SK-N-SH (cell line): ENCODE measurements around the gene KRT3. TPM values are rescaled to one million over a fixed set of nuclear protein-coding genes. Genes with fewer than 3 reads are reported as not detected.

Experiments used
- CTCF ChIA-PET: fragments of 300-600, 350-600 bp; formaldehyde crosslinking; extraction: SDS; loops from one replicate; lab custom pipeline; 2021; lab: Yijun Ruan, JAX
- POLR2A ChIA-PET: fragments of 350-600 bp; sonication (Branson Sonifier 250); formaldehyde crosslinking; extraction: SDS; loops from one replicate; lab custom pipeline; 2020; ENCODE audit warnings: antibody characterized with exemption, inconsistent platforms; lab: Yijun Ruan, JAX
- DNase-seq: peaks from one replicate; pipeline ENCODE4 v3.0.0; 2012
- H2AFZ ChIP-seq: fragments of 200-600 bp; sonication (generic); 2 replicates; pipeline ENCODE4 v1.8.1; 2016; ENCODE audit warnings: antibody characterized with exemption, mild to moderate bottlenecking, low read depth
- H3F3A ChIP-seq: fragments of 200-600 bp; sonication (generic); replicated peaks from 2 replicates; pipeline ENCODE3; 2016; ENCODE audit warnings: antibody characterized with exemption, mild to moderate bottlenecking; ENCODE audit not compliant: insufficient read depth
- H3K27ac ChIP-seq, 2 experiments: fragments of 200-500 bp in 1 of 2; fragments of 200-600 bp in 1 of 2; sonication (Bioruptor generic) in 1 of 2; sonication (generic), shearing (Covaris generic) in 1 of 2; 2 replicates each; pipeline versions ENCODE4 v1.5.1 to v1.6.1; 2014 to 2016; ENCODE audit warnings: low read depth in 2 of 2, inconsistent platforms in 1 of 2, low read length in 1 of 2, mild to moderate bottlenecking in 1 of 2, mixed read lengths in 1 of 2
- H3K27me3 ChIP-seq: fragments of 200-600 bp; sonication (generic), shearing (Covaris generic); 2 replicates; pipeline ENCODE4 v1.6.1; 2016; ENCODE audit warnings: mixed run types; ENCODE audit not compliant: insufficient read depth
- H3K36me3 ChIP-seq, 2 experiments: fragments of 200-500 bp in 1 of 2; fragments of 200-600 bp in 1 of 2; sonication (Bioruptor generic) in 1 of 2; sonication (generic) in 1 of 2; replicated peaks in 1 of 2; 2 replicates each; pipeline versions ENCODE3 to v1.5.1; 2014 to 2016; ENCODE audit warnings: low read length in 1 of 2, mild to moderate bottlenecking in 1 of 2; ENCODE audit not compliant: insufficient read depth in 2 of 2, control insufficient read depth in 1 of 2
- H3K4me1 ChIP-seq, 2 experiments: fragments of 200-500 bp in 1 of 2; fragments of 200-600 bp in 1 of 2; sonication (Bioruptor generic) in 1 of 2; sonication (generic), shearing (Covaris generic) in 1 of 2; 2 replicates each; pipeline versions ENCODE4 v1.5.1 to v1.6.1; 2014 to 2016; ENCODE audit warnings: low read depth in 1 of 2, low read length in 1 of 2, mixed run types in 1 of 2; ENCODE audit not compliant: insufficient read depth in 2 of 2, control insufficient read depth in 1 of 2
- H3K4me2 ChIP-seq: fragments of 200-600 bp; sonication (generic), shearing (Covaris generic); 2 replicates; pipeline ENCODE4 v1.6.1; 2017; ENCODE audit warnings: mixed run types
- H3K4me3 ChIP-seq, 2 experiments: fragments of 200-500 bp in 1 of 2; fragments of 200-600 bp in 1 of 2; sonication (Bioruptor generic) in 1 of 2; sonication (generic), shearing (Covaris generic) in 1 of 2; 2 replicates each; pipeline versions ENCODE4 v1.5.1 to v1.8.1; 2014 to 2016; ENCODE audit warnings: low read depth in 2 of 2, inconsistent platforms in 1 of 2, low read length in 1 of 2, mild to moderate bottlenecking in 1 of 2, mixed read lengths in 1 of 2, moderate library complexity in 1 of 2
- H3K79me2 ChIP-seq: fragments of 200-600 bp; sonication (generic); 2 replicates; pipeline ENCODE4 v1.8.1; 2017; ENCODE audit warnings: mild to moderate bottlenecking; ENCODE audit not compliant: insufficient read depth
- H3K9ac ChIP-seq: fragments of 200-600 bp; sonication (generic); 2 replicates; pipeline ENCODE4 v1.6.1; 2017; ENCODE audit warnings: mixed run types
- H3K9me2 ChIP-seq: fragments of 200-600 bp; sonication (generic); 2 replicates; pipeline ENCODE4 v1.6.1; 2017; ENCODE audit warnings: mixed run types
- H3K9me3 ChIP-seq: fragments of 200-600 bp; sonication (generic); 2 replicates; pipeline ENCODE4 v1.6.1; 2017; ENCODE audit warnings: mixed run types, mild to moderate bottlenecking, moderate library complexity
- H4K20me1 ChIP-seq: fragments of 200-600 bp; sonication (generic); 2 replicates; pipeline ENCODE4 v1.6.1; 2017; ENCODE audit warnings: mild to moderate bottlenecking, mixed run types; ENCODE audit not compliant: insufficient read depth
- CHD2 ChIP-seq: fragments of 150-350 bp; IDR thresholded peaks from 2 replicates; pipeline ENCODE4 v1.6.1; 2018; ENCODE audit warnings: low read length; ENCODE audit not compliant: partially characterized antibody
- ELF1 ChIP-seq: IDR thresholded peaks from 2 replicates; pipeline ENCODE4 v1.4.0; 2012
- EZH2phosphoT487 ChIP-seq: fragments of 200-600 bp; sonication (generic); IDR thresholded peaks from 2 replicates; pipeline ENCODE4 v1.6.1; 2017; ENCODE audit warnings: low read depth, mixed run types, mild to moderate bottlenecking, antibody characterized with exemption, moderate library complexity, borderline replicate concordance
- FOXJ3 ChIP-seq: sonication (generic); formaldehyde crosslinking; IDR thresholded peaks from 2 replicates; pipeline ENCODE4 v1.5.1; 2020; ENCODE audit warnings: mild to moderate bottlenecking, missing genetic modification reagents
- GABPA ChIP-seq: IDR thresholded peaks from 2 replicates; pipeline ENCODE4 v1.4.0; 2012; ENCODE audit warnings: low read depth, mild to moderate bottlenecking
- GATA2 ChIP-seq: sonication (generic); formaldehyde crosslinking; IDR thresholded peaks from 2 replicates; pipeline ENCODE4 v1.5.0; 2020; ENCODE audit warnings: mild to moderate bottlenecking, missing genetic modification reagents
- MEF2A ChIP-seq: IDR thresholded peaks from 2 replicates; pipeline ENCODE4 v1.4.0; 2012; ENCODE audit warnings: low read depth, borderline replicate concordance
- NFIC ChIP-seq: IDR thresholded peaks from 2 replicates; pipeline ENCODE4 v1.4.0; 2012; ENCODE audit warnings: borderline replicate concordance
- NRF1 ChIP-seq: IDR thresholded peaks from 2 replicates; pipeline ENCODE4 v1.6.1; 2012; ENCODE audit warnings: low read depth, mild to moderate bottlenecking, low read length
- RCOR1 ChIP-seq: fragments of 150-350 bp; IDR thresholded peaks from 2 replicates; pipeline ENCODE4 v1.6.1; 2017; ENCODE audit warnings: antibody characterized with exemption, low read length
- RFX5 ChIP-seq: IDR thresholded peaks from 2 replicates; pipeline ENCODE4 v1.6.1; 2012; ENCODE audit warnings: mild to moderate bottlenecking, improper control_type of control experiment, low read length
- RXRA ChIP-seq: IDR thresholded peaks from 2 replicates; pipeline ENCODE4 v1.4.0; 2012; ENCODE audit warnings: low read depth, mild to moderate bottlenecking, borderline replicate concordance
- WGBS: methylation state at CpG from one replicate; pipeline ENCODE4 v1.1.6; 2017; ENCODE audit warnings: low lambda C conversion rate; 5-methylcytosine and 5-hydroxymethylcytosine counted together
- polyA plus RNA-seq, 3 experiments: library from polyadenylated mRNA; depleted of rRNA; stranded (reverse); fragments of >200 nt; gene quantifications; 2 replicates each; pipeline ENCODE4 v1.2.3, GENCODE V29; 2012
- TF ChIP-seq, protein P1 (sequence below): fragments of 150-350 bp; IDR thresholded peaks from 2 replicates; pipeline ENCODE4 v1.6.1; 2017; ENCODE audit warnings: antibody characterized with exemption, low read length, low read depth, borderline replicate concordance
- TF ChIP-seq, protein P2 (sequence below): fragments of 150-350 bp; IDR thresholded peaks from 2 replicates; pipeline ENCODE4 v1.6.1; 2016; ENCODE audit warnings: mild to moderate bottlenecking, low read depth, low read length

The KRT3 gene
- polyA plus RNA-seq, 1 of the 3 experiments (the other 2 are of a cell fraction), result not detected

DNA sequence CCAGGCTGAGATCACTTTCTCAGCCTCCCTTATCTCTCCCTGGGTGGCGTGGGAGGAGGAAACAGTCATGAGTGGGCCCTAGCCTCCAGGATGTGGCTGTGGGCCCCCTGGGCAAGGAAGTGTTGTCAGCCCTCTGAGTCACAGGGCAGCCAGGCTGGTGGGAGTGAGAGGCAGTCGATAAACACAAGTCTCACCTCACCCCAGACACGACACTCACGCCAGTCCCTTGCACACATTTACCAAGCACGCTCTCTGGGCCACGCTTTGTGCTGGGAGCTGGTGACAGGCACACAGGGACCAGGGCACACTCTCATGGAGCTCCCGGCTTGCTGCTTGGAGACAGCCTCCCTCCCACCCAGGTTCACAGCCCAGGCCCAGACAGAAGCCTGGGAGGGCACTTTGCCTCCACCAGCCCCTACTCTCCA lies 40.1 kb upstream of the KRT3 start:
- TF ChIP-seq MEF2A, result no peak
- no peak for TF ChIP-seq FOXJ3 (CRISPR knock-in tag)
- no peak for TF ChIP-seq NFIC
- TF ChIP-seq EZH2phosphoT487, result no peak
- TF ChIP-seq GABPA, result no peak
- no peak for TF ChIP-seq ELF1
- no peak for TF ChIP-seq RFX5
- no peak for TF ChIP-seq GATA2 (CRISPR knock-in tag)
- TF ChIP-seq, protein P1, sequence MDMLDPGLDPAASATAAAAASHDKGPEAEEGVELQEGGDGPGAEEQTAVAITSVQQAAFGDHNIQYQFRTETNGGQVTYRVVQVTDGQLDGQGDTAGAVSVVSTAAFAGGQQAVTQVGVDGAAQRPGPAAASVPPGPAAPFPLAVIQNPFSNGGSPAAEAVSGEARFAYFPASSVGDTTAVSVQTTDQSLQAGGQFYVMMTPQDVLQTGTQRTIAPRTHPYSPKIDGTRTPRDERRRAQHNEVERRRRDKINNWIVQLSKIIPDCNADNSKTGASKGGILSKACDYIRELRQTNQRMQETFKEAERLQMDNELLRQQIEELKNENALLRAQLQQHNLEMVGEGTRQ, result no peak
- no peak for TF ChIP-seq RCOR1
- no peak for TF ChIP-seq NRF1
- no peak for TF ChIP-seq RXRA
- TF ChIP-seq CHD2, result no peak
- TF ChIP-seq, protein P2, sequence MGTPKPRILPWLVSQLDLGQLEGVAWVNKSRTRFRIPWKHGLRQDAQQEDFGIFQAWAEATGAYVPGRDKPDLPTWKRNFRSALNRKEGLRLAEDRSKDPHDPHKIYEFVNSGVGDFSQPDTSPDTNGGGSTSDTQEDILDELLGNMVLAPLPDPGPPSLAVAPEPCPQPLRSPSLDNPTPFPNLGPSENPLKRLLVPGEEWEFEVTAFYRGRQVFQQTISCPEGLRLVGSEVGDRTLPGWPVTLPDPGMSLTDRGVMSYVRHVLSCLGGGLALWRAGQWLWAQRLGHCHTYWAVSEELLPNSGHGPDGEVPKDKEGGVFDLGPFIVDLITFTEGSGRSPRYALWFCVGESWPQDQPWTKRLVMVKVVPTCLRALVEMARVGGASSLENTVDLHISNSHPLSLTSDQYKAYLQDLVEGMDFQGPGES, result no peak
- TF ChIP-seq, all 33 proteins: peak for 0
- no peaks in the 10 kb centered on the region for H3K9me3 ChIP-seq
- H3K4me1 ChIP-seq, result peaks cover 0 to 9% of the 10 kb centered on the region in 2 experiments; a peak in 1 of 4 replicates
- H3K79me2 ChIP-seq, result no peaks in the 10 kb centered on the region
- H3K4me3 ChIP-seq, result no peak overlapping the region
- no peaks in the 10 kb centered on the region for H3K36me3 ChIP-seq
- H2AFZ ChIP-seq, result no peak overlapping the region
- ChIA-PET POLR2A (no interaction called here), CTCF (interaction anchor here (0.6 to 1.4 kb wide), 2 partner anchors 29 to 44 kb away, joined by 3 read pairs; no protein-coding TSS in a partner anchor)
- WGBS, result 53% methylated on average over 5 of the region's 7 CpGs
- H3K4me2 ChIP-seq, result peak overlapping the region; percentile 55; the same call in 1 of the 2 replicates
- H3K9ac ChIP-seq, result no peak overlapping the region
- peaks cover 24% of the 10 kb centered on the region; the same call in 1 of the 2 replicates for H3K27me3 ChIP-seq
- no peak for DNase-seq
- H3K27ac ChIP-seq, result no peak overlapping the region
- no peaks in the 10 kb centered on the region for H3F3A ChIP-seq
- H3K9me2 ChIP-seq, result no peaks in the 10 kb centered on the region
- no peaks in the 10 kb centered on the region for H4K20me1 ChIP-seq

DNA sequence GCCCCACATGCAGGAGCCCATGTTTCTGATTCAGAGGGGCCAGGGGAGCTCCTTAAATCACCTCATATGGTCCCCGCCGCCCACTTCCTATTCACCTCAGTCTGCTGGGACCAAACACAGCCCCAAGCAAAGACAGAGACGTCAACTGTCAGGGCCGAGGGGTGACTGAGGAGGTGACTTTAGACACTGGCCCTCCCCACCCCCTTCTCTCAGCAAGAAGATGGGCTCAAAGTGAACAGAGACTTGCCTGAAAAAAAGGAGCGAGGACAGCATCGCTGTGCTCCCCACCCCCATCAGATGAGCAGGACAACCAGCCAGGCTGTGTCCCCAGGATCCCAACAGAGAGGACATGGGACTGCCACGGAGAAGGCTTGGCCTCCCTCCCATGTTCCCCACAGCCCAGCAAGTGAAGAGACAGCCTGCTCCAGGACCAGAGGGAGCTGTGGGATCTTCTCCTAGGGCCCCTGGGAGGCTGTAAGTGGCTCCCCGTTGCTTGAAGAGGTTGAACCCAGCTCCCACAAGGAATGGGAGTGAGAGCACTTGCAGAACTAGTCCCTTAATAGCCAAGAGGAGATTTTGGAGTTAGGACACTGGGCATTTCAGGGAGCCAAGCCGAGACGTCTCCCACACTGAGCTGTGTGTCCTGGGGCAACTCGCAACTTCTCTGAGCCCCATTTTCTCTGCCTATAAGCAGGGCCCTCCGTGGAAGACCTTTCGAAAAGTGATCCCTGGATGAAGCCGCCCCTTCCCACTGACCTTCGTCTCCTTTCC lies 39.5 kb upstream of the KRT3 start:
- Histone ChIP-seq H3K4me1 (peaks cover 0 to 9% of the 10 kb centered on the region in 2 experiments; a peak in 1 of 4 replicates), H3K36me3 (no peaks in the 10 kb centered on the region), H3K4me2 (peak overlapping the region; percentile 55; the same call in 1 of the 2 replicates), H3K27ac (no peak overlapping the region), H3K9me2 (no peaks in the 10 kb centered on the region), H4K20me1 (no peaks in the 10 kb centered on the region), H3K27me3 (peaks cover 24% of the 10 kb centered on the region; the same call in 1 of the 2 replicates), H3F3A (no peaks in the 10 kb centered on the region), H3K79me2 (no peaks in the 10 kb centered on the region), H3K9ac (no peak overlapping the region), H2AFZ (no peak overlapping the region), H3K4me3 (no peak overlapping the region), H3K9me3 (no peaks in the 10 kb centered on the region)
- WGBS, result 59% methylated on average over 15 of the region's 15 CpGs
- no peak for DNase-seq
- POLR2A ChIA-PET, result no interaction called here
- TF ChIP-seq, protein P2, result no peak
- CTCF ChIA-PET, result interaction anchor here (1.4 kb wide), 1 partner anchor 44 kb away, joined by 3 read pairs; no protein-coding TSS in a partner anchor
